Skeletal muscle cell (primary cell): Measurements from ENCODE around the gene LRCOL1.

Source experiments
- DNase-seq: peaks from one replicate; pipeline ENCODE4 v3.0.0-alpha.2; 2010; ENCODE audit warnings: low read depth
- H3K4me3 ChIP-seq: 2 replicates; pipeline ENCODE4 v1.5.1; 2011; ENCODE audit warnings: low read depth, mild to moderate bottlenecking, control low read depth, low read length, moderate library complexity

Gene LRCOL1

GRCh38 chr12:132558042-132558856, 52.1 kb downstream of the LRCOL1 start:
- DNase-seq = no peak
- H3K4me3 ChIP-seq = no peak overlapping the region

- H3K4me3 ChIP-seq = no peak overlapping the region
- no peak for DNase-seq
These were observed 52.9 kb downstream of the LRCOL1 start for GRCh38 chr12:132557291-132558015.

- H3K4me3 ChIP-seq = no peak overlapping the region
- DNase-seq = no peak
These were observed 53.6 kb downstream of the LRCOL1 start for GRCh38 chr12:132556801-132557200.

- no peak for DNase-seq
These were observed 54.2 kb downstream of the LRCOL1 start for GRCh38 chr12:132556216-132556615.

GRCh38 chr12:132555686-132556085, 54.7 kb downstream of the LRCOL1 start:
- no peak overlapping the region for H3K4me3 ChIP-seq
- DNase-seq = no peak

More at GRCh38 chr12:132556216-132556615, 54.2 kb downstream of the LRCOL1 start:
- H3K4me3 ChIP-seq = no peak overlapping the region

- H3K4me3 ChIP-seq = no peak overlapping the region
- DNase-seq = no peak
These were observed 55.3 kb downstream of the LRCOL1 start for GRCh38 chr12:132554845-132555630.
